H9 (cell line): ENCODE data around the gene MAP6. TPM values are rescaled to one million over a fixed set of nuclear protein-coding genes. Genes with fewer than 3 reads are reported as not detected.
A peak's percentile ranks its signal among the peaks of the same experiment; 100 is the strongest.

Source experiments
- DNase-seq: peaks from one replicate; pipeline ENCODE4 v3.0.0-alpha.2; 2017
- H2AFZ ChIP-seq: one replicate; pipeline ENCODE4 v1.6.1; 2013; ENCODE audit warnings: mild to moderate bottlenecking, low read length, control low read depth, moderate library complexity
- H2AK5ac ChIP-seq: 2 replicates; pipeline ENCODE4 v1.6.1; 2013; ENCODE audit warnings: low read length, control low read depth, mixed read lengths; ENCODE audit not compliant: insufficient read length
- H2BK120ac ChIP-seq: one replicate; pipeline ENCODE4 v1.6.1; 2013; ENCODE audit warnings: low read depth, mild to moderate bottlenecking, low read length, control low read depth, inconsistent platforms; ENCODE audit not compliant: poor library complexity, severe bottlenecking
- H2BK12ac ChIP-seq: 2 replicates; pipeline ENCODE4 v1.6.1; 2013; ENCODE audit warnings: low read length, control low read depth, mixed read lengths, low read depth; ENCODE audit not compliant: insufficient read length
- H2BK15ac ChIP-seq: 2 replicates; pipeline ENCODE4 v1.6.1; 2013; ENCODE audit warnings: low read depth, low read length, control low read depth
- H2BK20ac ChIP-seq: one replicate; pipeline ENCODE4 v1.6.1; 2013; ENCODE audit warnings: low read depth, mild to moderate bottlenecking, low read length, control low read depth, inconsistent platforms; ENCODE audit not compliant: poor library complexity, severe bottlenecking
- H2BK5ac ChIP-seq: 2 replicates; pipeline ENCODE4 v1.6.1; 2013; ENCODE audit warnings: low read length, control low read depth, mixed read lengths; ENCODE audit not compliant: insufficient read length
- H3K14ac ChIP-seq: 2 replicates; pipeline ENCODE4 v1.6.1; 2013; ENCODE audit warnings: low read length, control low read depth; ENCODE audit not compliant: insufficient read depth
- H3K18ac ChIP-seq: 2 replicates; pipeline ENCODE4 v1.6.1; 2013; ENCODE audit warnings: low read depth, mild to moderate bottlenecking, mixed read lengths, low read length, control low read depth; ENCODE audit not compliant: insufficient read length
- H3K23ac ChIP-seq: 2 replicates; pipeline ENCODE4 v1.6.1; 2013; ENCODE audit warnings: low read length, control low read depth, mixed read lengths, low read depth; ENCODE audit not compliant: insufficient read length
- H3K23me2 ChIP-seq: 2 replicates; pipeline ENCODE4 v1.6.1; 2013; ENCODE audit warnings: low read depth, mild to moderate bottlenecking, mixed read lengths, low read length, control low read depth; ENCODE audit not compliant: insufficient read length, poor library complexity, severe bottlenecking
- H3K27ac ChIP-seq: 2 replicates; pipeline ENCODE4 v1.5.1; 2013; ENCODE audit warnings: low read length, control low read depth, mixed read lengths, low read depth; ENCODE audit not compliant: insufficient read length
- H3K27me3 ChIP-seq: 2 replicates; pipeline ENCODE4 v1.6.1; 2013; ENCODE audit warnings: low read length, control low read depth, inconsistent platforms; ENCODE audit not compliant: insufficient read depth
- H3K4ac ChIP-seq: 2 replicates; pipeline ENCODE4 v1.6.1; 2013; ENCODE audit warnings: low read depth, mild to moderate bottlenecking, control low read depth, inconsistent platforms, low read length, moderate library complexity
- H3K4me1 ChIP-seq: 2 replicates; pipeline ENCODE4 v1.6.1; 2013; ENCODE audit warnings: low read length, control low read depth, inconsistent platforms; ENCODE audit not compliant: insufficient read depth
- H3K4me2 ChIP-seq: 2 replicates; pipeline ENCODE4 v1.6.1; 2013; ENCODE audit warnings: low read length, control low read depth, mixed read lengths; ENCODE audit not compliant: insufficient read length, insufficient read depth
- H3K56ac ChIP-seq: 2 replicates; pipeline ENCODE4 v1.6.1; 2013; ENCODE audit warnings: low read depth, mild to moderate bottlenecking, mixed read lengths, low read length, control low read depth; ENCODE audit not compliant: insufficient read length
- H3K79me1 ChIP-seq: 2 replicates; pipeline ENCODE4 v1.6.1; 2013; ENCODE audit warnings: low read depth, mild to moderate bottlenecking, moderate library complexity, low read length, control low read depth, inconsistent platforms; ENCODE audit not compliant: insufficient read depth, poor library complexity, severe bottlenecking
- H3K79me2 ChIP-seq: 2 replicates; pipeline ENCODE4 v1.6.1; 2013; ENCODE audit warnings: low read length, control low read depth, inconsistent platforms; ENCODE audit not compliant: insufficient read depth
- H3K9ac ChIP-seq: 2 replicates; pipeline ENCODE4 v1.6.1; 2013; ENCODE audit warnings: low read length, control low read depth, mixed read lengths; ENCODE audit not compliant: insufficient read length; ENCODE audit errors: extremely low read depth
- H3K9me3 ChIP-seq: one replicate; pipeline ENCODE4 v1.6.1; 2013; ENCODE audit warnings: low read depth, low read length, inconsistent platforms; ENCODE audit not compliant: control insufficient read depth
- H3T11ph ChIP-seq: one replicate; pipeline ENCODE4 v1.6.1; 2013; ENCODE audit warnings: mild to moderate bottlenecking, low read length, control low read depth, inconsistent platforms
- H4K20me1 ChIP-seq: one replicate; pipeline ENCODE4 v1.6.1; 2013; ENCODE audit not compliant: control insufficient read depth, insufficient read length, insufficient read depth
- H4K5ac ChIP-seq: 2 replicates; pipeline ENCODE4 v1.6.1; 2013; ENCODE audit warnings: low read depth, mild to moderate bottlenecking, mixed read lengths, low read length, control low read depth; ENCODE audit not compliant: insufficient read length
- H4K8ac ChIP-seq: replicated peaks from 2 replicates; pipeline ENCODE4 v1.6.1; 2013; ENCODE audit warnings: low read length, control low read depth, mixed read lengths, low read depth; ENCODE audit not compliant: insufficient read length
- H4K91ac ChIP-seq: 2 replicates; pipeline ENCODE4 v1.6.1; 2013; ENCODE audit warnings: low read depth, mild to moderate bottlenecking, moderate library complexity, mixed read lengths, low read length, control low read depth; ENCODE audit not compliant: insufficient read length
- H3K27ac Mint-ChIP-seq, 3 experiments: 2 replicates in 2 of 3; 3 replicates in 1 of 3; pipeline ENCODE4 v1.8.0; 2020 to 2021; ENCODE audit warnings: mixed read lengths in 3 of 3, mild to moderate bottlenecking in 1 of 3, moderate library complexity in 1 of 3
- H3K27me3 Mint-ChIP-seq: 2 replicates; pipeline ENCODE4 v1.8.0; 2021; ENCODE audit warnings: low read depth, mild to moderate bottlenecking, moderate library complexity, mixed read lengths
- H3K36me3 Mint-ChIP-seq, 3 experiments: 2 replicates in 2 of 3; 3 replicates in 1 of 3; pipeline ENCODE4 v1.8.0; 2020 to 2021; ENCODE audit warnings: low read depth in 3 of 3, mixed read lengths in 3 of 3; ENCODE audit not compliant: insufficient read depth in 1 of 3
- H3K4me1 Mint-ChIP-seq, 2 experiments: 2 replicates each; pipeline ENCODE4 v1.8.0; 2020; ENCODE audit warnings: mixed read lengths in 2 of 2
- H3K4me3 Mint-ChIP-seq, 2 experiments: 2 replicates in 1 of 2; 3 replicates in 1 of 2; pipeline ENCODE4 v1.8.0; 2020 to 2021; ENCODE audit warnings: mild to moderate bottlenecking in 2 of 2, mixed read lengths in 2 of 2, moderate library complexity in 1 of 2
- H3K9me3 Mint-ChIP-seq, 2 experiments: 2 replicates in 1 of 2; 3 replicates in 1 of 2; pipeline ENCODE4 v1.8.0; 2020; ENCODE audit warnings: mild to moderate bottlenecking in 2 of 2, mixed read lengths in 2 of 2, moderate library complexity in 1 of 2
- CTCF ChIP-seq: fragments of 200-600 bp; sonication (generic); conservative IDR thresholded peaks from 3 replicates; pipeline ENCODE4 v1.8.0; 2021; ENCODE audit warnings: antibody characterized with exemption, mild to moderate bottlenecking
- WGBS: extraction: QIAGEN DNeasy Blood & Tissue Kit; methylation state at CpG from one replicate; pipeline ENCODE4 v1.1.7; 2013; ENCODE audit warnings: missing lambda C conversion rate, low lambda C conversion rate, mixed read lengths; ENCODE audit not compliant: insufficient read length; ENCODE audit errors: extremely low coverage; 5-methylcytosine and 5-hydroxymethylcytosine counted together
- total RNA-seq: library from RNA; stranded (reverse); gene quantifications from 2 replicates; pipeline ENCODE4 v1.2.1, GENCODE V29; 2021

MAP6 gene
- total RNA-seq, 1 experiment from 2014 or later, result 0.77 TPM

- peak; percentile 96 for DNase-seq
- no peak overlapping the region for H2BK20ac ChIP-seq
- no peaks in the 10 kb centered on the region for H3K9me3 ChIP-seq
- Mint-ChIP-seq H3K27ac (peak overlapping the region; percentile 94 to 98 (median 97)), H3K27me3 (peaks cover 1% of the 10 kb centered on the region), H3K4me1 (peaks cover 17 to 50% of the 10 kb centered on the region in 2 experiments), H3K9me3 (no peaks in the 10 kb centered on the region; a peak in 1 of 5 replicates), H3K4me3 (peak overlapping the region in 1 of 2 experiments; percentile 39; a peak in 2 of 5 replicates), H3K36me3 (0 out of 7 replicates have a peak, but pooled peaks cover 0 to under 1% (median 0%) of the 10 kb centered on the region in 3 experiments)
- H4K91ac ChIP-seq, result no peak overlapping the region
- H4K8ac ChIP-seq, result no peak overlapping the region
- H4K20me1 ChIP-seq, result no peaks in the 10 kb centered on the region
- no peak overlapping the region for H2AK5ac ChIP-seq
- H3K27me3 ChIP-seq, result no peaks in the 10 kb centered on the region
- H3K79me1 ChIP-seq, result no peaks in the 10 kb centered on the region
- H3K9ac ChIP-seq, result peak overlapping the region; percentile 36
- no peaks in the 10 kb centered on the region for H3K79me2 ChIP-seq
- no peaks in the 10 kb centered on the region for H3K23me2 ChIP-seq
- no peak for TF ChIP-seq CTCF
- H3K14ac ChIP-seq, result peak overlapping the region; percentile 79
- peaks cover 2% of the 10 kb centered on the region; the same call in 1 of the 2 replicates for H3K4me1 ChIP-seq
- H3T11ph ChIP-seq, result no peak overlapping the region
- H3K56ac ChIP-seq, result no peak overlapping the region
- H2BK15ac ChIP-seq, result no peak overlapping the region
- no peak overlapping the region for H2BK5ac ChIP-seq
- H3K23ac ChIP-seq, result no peak overlapping the region
- H2AFZ ChIP-seq, result no peak overlapping the region
- H3K27ac ChIP-seq, result no peak overlapping the region
- peak overlapping the region; percentile 38 for H4K5ac ChIP-seq
- H3K18ac ChIP-seq, result peak overlapping the region; percentile 64
- no peak overlapping the region for H3K4me2 ChIP-seq
- peak overlapping the region; percentile 14 for H3K4ac ChIP-seq
- no CpG with 5 or more reads among the region's 21 CpGs for WGBS
- no peak overlapping the region for H2BK12ac ChIP-seq
- no peak overlapping the region for H2BK120ac ChIP-seq
These were observed 114.4 kb downstream of the MAP6 start for GRCh38 chr11:75554258-75555022.
